Measurements from ENCODE around the gene ZBTB32.

GRCh38 chr19:35756377-35757230 is 52.2 kb downstream of the ZBTB32 start, which contains the start of gene HSPB6:
- TF ChIP-seq CTCF (IDR thresholded peaks at IDR 0.05; ENCODE audit: insufficient read depth, low read depth, low read length) = no peak
- no peak for TF ChIP-seq EZH2 (IDR thresholded peaks at IDR 0.05; ENCODE audit: insufficient read depth, low read length)
